Measurements from ENCODE around the gene PTPRM. TPM values are rescaled to one million over a fixed set of nuclear protein-coding genes. Genes with fewer than 3 reads are reported as not detected.

Gene PTPRM
- total RNA-seq, 1 experiment from 2014 or later, result 100.0 TPM

GRCh38 chr18:7886436-7886835 lies 319.3 kb downstream of the PTPRM start:
- H3K27me3 ChIP-seq (replicated peaks; ENCODE audit: control insufficient read depth, insufficient read depth, low read length), result no peaks in the 10 kb centered on the region
- no TSS peak for BruUV-seq (replicated peaks)
- CTCF ChIA-PET, result no interaction called here
- no peak for DNase-seq
- POLR2A ChIA-PET, result no interaction called here
- H3K4me3 ChIP-seq (ENCODE audit: low read depth, low read length), result no peak overlapping the region
- no peaks in the 10 kb centered on the region for H3K9me3 Mint-ChIP-seq (ENCODE audit: unreplicated experiment)
- no peak for TF ChIP-seq CTCF (IDR thresholded peaks at IDR 0.05; ENCODE audit: insufficient read depth in 1 of 2, low read depth in 1 of 2, low read length in 1 of 2, severe bottlenecking in 1 of 2, unreplicated experiment in 1 of 2)
- peaks cover 19% of the 10 kb centered on the region for H3K4me1 ChIP-seq
- H3K27ac Mint-ChIP-seq (ENCODE audit: unreplicated experiment), result no peak overlapping the region
- H3K4me3 Mint-ChIP-seq (ENCODE audit: unreplicated experiment), result no peak overlapping the region
- H3K36me3 ChIP-seq (ENCODE audit: control insufficient read depth, insufficient read depth, low read length), result no peaks in the 10 kb centered on the region
- peaks cover 21% of the 10 kb centered on the region for H3K4me1 Mint-ChIP-seq (ENCODE audit: low read depth, unreplicated experiment)
- no peaks in the 10 kb centered on the region for H3K9me3 ChIP-seq
- H3K36me3 Mint-ChIP-seq (ENCODE audit: insufficient read depth, unreplicated experiment), result peaks cover 45% of the 10 kb centered on the region
- H3K27me3 Mint-ChIP-seq (ENCODE audit: insufficient read depth, unreplicated experiment), result no peaks in the 10 kb centered on the region
- intact Hi-C loops (cut with micrococcal nuclease; ENCODE audit: unreplicated experiment), result no loop called here

- POLR2A ChIA-PET, result no interaction called here
These were observed 322.4 kb downstream of the PTPRM start for GRCh38 chr18:7889515-7889914.

GRCh38 chr18:7890075-7890474 lies 323.0 kb downstream of the PTPRM start:
- no TSS peak for BruUV-seq (replicated peaks)
- H3K4me3 Mint-ChIP-seq (ENCODE audit: unreplicated experiment), result no peak overlapping the region
- no peak for TF ChIP-seq CTCF (IDR thresholded peaks at IDR 0.05; ENCODE audit: insufficient read depth in 1 of 2, low read depth in 1 of 2, low read length in 1 of 2, severe bottlenecking in 1 of 2, unreplicated experiment in 1 of 2)
- DNase-seq, result no peak
- no peaks in the 10 kb centered on the region for H3K9me3 ChIP-seq
- H3K36me3 ChIP-seq (ENCODE audit: control insufficient read depth, insufficient read depth, low read length), result no peaks in the 10 kb centered on the region
- ChIA-PET CTCF (no interaction called here), POLR2A (no interaction called here)
- peaks cover 54% of the 10 kb centered on the region for H3K36me3 Mint-ChIP-seq (ENCODE audit: insufficient read depth, unreplicated experiment)
- no peak overlapping the region for H3K27ac Mint-ChIP-seq (ENCODE audit: unreplicated experiment)
- H3K4me3 ChIP-seq (ENCODE audit: low read depth, low read length), result no peak overlapping the region
- intact Hi-C loops (cut with micrococcal nuclease; ENCODE audit: unreplicated experiment), result no loop called here
- H3K27me3 ChIP-seq (replicated peaks; ENCODE audit: control insufficient read depth, insufficient read depth, low read length), result no peaks in the 10 kb centered on the region
- peaks cover 18% of the 10 kb centered on the region for H3K4me1 Mint-ChIP-seq (ENCODE audit: low read depth, unreplicated experiment)
- no peaks in the 10 kb centered on the region for H3K27me3 Mint-ChIP-seq (ENCODE audit: insufficient read depth, unreplicated experiment)
- no peaks in the 10 kb centered on the region for H3K9me3 Mint-ChIP-seq (ENCODE audit: unreplicated experiment)
- peaks cover 19% of the 10 kb centered on the region for H3K4me1 ChIP-seq

More at GRCh38 chr18:7889515-7889914, 322.4 kb downstream of the PTPRM start:
- peaks cover 21% of the 10 kb centered on the region for H3K4me1 Mint-ChIP-seq (ENCODE audit: low read depth, unreplicated experiment)
- H3K36me3 Mint-ChIP-seq (ENCODE audit: insufficient read depth, unreplicated experiment), result peaks cover 54% of the 10 kb centered on the region
- no peak overlapping the region for H3K4me3 Mint-ChIP-seq (ENCODE audit: unreplicated experiment)
- CTCF ChIA-PET, result no interaction called here
- no peaks in the 10 kb centered on the region for H3K27me3 Mint-ChIP-seq (ENCODE audit: insufficient read depth, unreplicated experiment)
- Histone ChIP-seq H3K4me1 (peaks cover 19% of the 10 kb centered on the region), H3K36me3 (ENCODE audit: control insufficient read depth, insufficient read depth, low read length) (no peaks in the 10 kb centered on the region), H3K9me3 (no peaks in the 10 kb centered on the region), H3K27me3 (replicated peaks; ENCODE audit: control insufficient read depth, insufficient read depth, low read length) (no peaks in the 10 kb centered on the region), H3K4me3 (ENCODE audit: low read depth, low read length) (no peak overlapping the region)
- TF ChIP-seq CTCF (IDR thresholded peaks at IDR 0.05; ENCODE audit: insufficient read depth in 1 of 2, low read depth in 1 of 2, low read length in 1 of 2, severe bottlenecking in 1 of 2, unreplicated experiment in 1 of 2), result no peak
- intact Hi-C loops (cut with micrococcal nuclease; ENCODE audit: unreplicated experiment), result no loop called here
- DNase-seq, result no peak
- BruUV-seq (replicated peaks), result no TSS peak
- no peaks in the 10 kb centered on the region for H3K9me3 Mint-ChIP-seq (ENCODE audit: unreplicated experiment)
- H3K27ac Mint-ChIP-seq (ENCODE audit: unreplicated experiment), result peak overlapping the region; percentile 35

Data from Caco-2 (cell line).